NCI-H1092 treated with DMSO at 0.1 percent for 48 hours (cell line): ENCODE data around the gene SPDEF.

Experiments
- DNase-seq: peaks from one replicate; lab custom pipeline; 2025; lab: John Stamatoyannopoulos, UW

SPDEF gene

GRCh38 chr6:34556031-34556471 lies at the start of gene SPDEF:
Gene SPDEF, minus strand, starts transcription at chr6:34556329. Its CDS starts 11,874 bp downstream, at chr6:34544455.
- DNase-seq = no peak

GRCh38 chr6:34603707-34604106 lies 47.6 kb upstream of the SPDEF start:
- DNase-seq = no peak

GRCh38 chr6:34602318-34603111 lies 46.4 kb upstream of the SPDEF start:
- peak; percentile 69 for DNase-seq

GRCh38 chr6:34601706-34602105 lies 45.6 kb upstream of the SPDEF start:
- peak; percentile 63 for DNase-seq

- no peak for DNase-seq
Measured at GRCh38 chr6:34600796-34601195, 44.7 kb upstream of the SPDEF start.

GRCh38 chr6:34600101-34600500 lies 44.0 kb upstream of the SPDEF start:
- DNase-seq = no peak

- no peak for DNase-seq
Measured at GRCh38 chr6:34598712-34599111, 42.6 kb upstream of the SPDEF start.

- DNase-seq = no peak
Measured at GRCh38 chr6:34597605-34598353, 41.6 kb upstream of the SPDEF start.

GRCh38 chr6:34596798-34597197 lies 40.7 kb upstream of the SPDEF start:
- no peak for DNase-seq

GRCh38 chr6:34595332-34596184 lies 39.4 kb upstream of the SPDEF start:
- DNase-seq = no peak

GRCh38 chr6:34593701-34594100 lies 37.6 kb upstream of the SPDEF start:
- DNase-seq = no peak

- DNase-seq = no peak
Measured at GRCh38 chr6:34592208-34592952, 36.3 kb upstream of the SPDEF start.

- no peak for DNase-seq
Measured at GRCh38 chr6:34589691-34590090, 33.6 kb upstream of the SPDEF start.

GRCh38 chr6:34589140-34589539 lies 33.0 kb upstream of the SPDEF start:
- DNase-seq = no peak

GRCh38 chr6:34587851-34588250 lies 31.7 kb upstream of the SPDEF start:
- no peak for DNase-seq

- no peak for DNase-seq
Measured at GRCh38 chr6:34587325-34587724, 31.2 kb upstream of the SPDEF start.

- DNase-seq = no peak
Measured at GRCh38 chr6:34586327-34587040, 30.4 kb upstream of the SPDEF start.

GRCh38 chr6:34585512-34586061 lies 29.5 kb upstream of the SPDEF start:
- no peak for DNase-seq

GRCh38 chr6:34585108-34585507 lies 29.0 kb upstream of the SPDEF start:
- DNase-seq = no peak

- DNase-seq = no peak
Measured at GRCh38 chr6:34584694-34585093, 28.6 kb upstream of the SPDEF start.
